GM12874 (cell line): Measurements from ENCODE around the gene DLG2.

Experiments used
- CTCF ChIP-seq: IDR thresholded peaks from 2 replicates; pipeline ENCODE4 v1.5.1; 2011; ENCODE audit warnings: low read depth, mild to moderate bottlenecking, control low read depth, low read length, moderate library complexity; ENCODE audit not compliant: insufficient read depth

DLG2 gene

DNA sequence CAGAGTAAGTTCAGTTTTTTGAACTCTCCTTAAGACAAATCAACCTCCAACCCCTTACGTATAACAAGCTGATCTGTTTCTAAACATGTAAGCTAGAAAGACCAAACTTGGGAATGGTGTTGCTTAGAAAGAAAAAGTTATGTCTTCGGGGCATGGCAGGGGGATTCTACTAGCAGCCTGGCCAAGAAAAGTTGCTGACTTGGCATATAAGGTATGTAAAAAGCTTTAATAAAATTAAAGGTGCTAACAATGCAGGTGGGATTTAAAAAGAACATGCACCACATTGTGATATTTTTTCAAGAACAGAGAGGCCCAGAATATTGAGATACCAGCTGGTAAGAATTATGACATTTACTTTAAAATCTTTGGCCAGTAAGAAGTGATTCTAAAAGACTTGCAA is 1929.6 kb downstream of the DLG2 start:
- TF ChIP-seq CTCF: no peak

DNA sequence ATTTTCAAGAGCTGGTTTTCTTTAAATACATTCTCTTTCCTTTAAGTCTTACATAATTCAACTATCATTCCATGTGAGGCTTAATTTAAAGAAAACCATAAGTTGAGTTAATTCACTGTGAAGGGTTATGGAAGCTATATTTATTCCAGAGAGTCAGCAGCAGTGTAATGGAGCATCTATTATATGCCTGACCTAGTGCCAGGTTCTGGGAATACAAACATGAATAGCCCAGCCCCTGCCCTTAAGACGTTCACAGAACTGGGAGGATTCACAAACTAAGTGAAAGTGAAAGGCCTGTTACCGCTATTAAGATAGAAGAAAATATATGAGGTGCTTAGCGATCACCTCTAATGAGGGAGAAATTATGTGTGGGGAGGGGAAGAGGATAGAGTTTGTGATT is 1932.1 kb downstream of the DLG2 start:
- no peak for TF ChIP-seq CTCF

DNA sequence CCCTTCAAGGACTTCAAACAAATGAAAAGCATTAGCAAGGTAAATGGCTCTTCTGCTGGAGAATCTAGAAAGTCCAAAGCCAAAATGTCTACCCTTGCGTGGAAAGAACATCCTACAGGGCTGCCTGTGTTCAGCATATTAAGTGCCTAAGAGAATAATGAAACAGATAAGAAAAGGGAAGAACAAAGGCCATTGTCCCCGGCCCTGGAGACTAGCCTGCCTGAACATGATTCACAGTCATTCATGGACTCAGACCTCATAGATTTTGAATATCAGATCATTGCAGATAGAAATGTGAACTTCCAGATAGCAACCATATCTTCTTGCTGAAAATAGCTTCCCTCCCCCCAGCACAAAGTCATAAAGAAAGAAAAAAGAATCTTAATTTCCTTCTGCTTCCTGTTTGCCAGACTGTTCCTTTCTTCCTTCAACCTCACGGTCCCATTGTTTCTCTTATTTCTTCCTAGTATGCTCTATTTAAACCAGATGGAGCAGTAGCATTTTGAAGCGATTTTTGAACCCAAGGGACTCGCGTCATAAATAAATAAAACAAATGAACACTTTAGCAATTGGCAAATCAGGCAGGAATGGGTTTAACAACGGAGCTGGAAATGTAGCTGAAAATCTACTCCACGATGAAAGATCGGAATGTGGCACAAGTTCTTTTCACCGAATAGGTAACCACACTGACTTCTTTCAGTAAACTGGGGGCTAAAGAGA is 1932.8 kb downstream of the DLG2 start:
- no peak for TF ChIP-seq CTCF

- TF ChIP-seq CTCF: no peak
Observed at GRCh38 chr11:83693306-83693992, 1933.7 kb downstream of the DLG2 start.

GRCh38 chr11:83692675-83693074 is 1934.5 kb downstream of the DLG2 start:
- TF ChIP-seq CTCF: no peak

- no peak for TF ChIP-seq CTCF
Observed at GRCh38 chr11:83691451-83691950, 1935.6 kb downstream of the DLG2 start.

DNA sequence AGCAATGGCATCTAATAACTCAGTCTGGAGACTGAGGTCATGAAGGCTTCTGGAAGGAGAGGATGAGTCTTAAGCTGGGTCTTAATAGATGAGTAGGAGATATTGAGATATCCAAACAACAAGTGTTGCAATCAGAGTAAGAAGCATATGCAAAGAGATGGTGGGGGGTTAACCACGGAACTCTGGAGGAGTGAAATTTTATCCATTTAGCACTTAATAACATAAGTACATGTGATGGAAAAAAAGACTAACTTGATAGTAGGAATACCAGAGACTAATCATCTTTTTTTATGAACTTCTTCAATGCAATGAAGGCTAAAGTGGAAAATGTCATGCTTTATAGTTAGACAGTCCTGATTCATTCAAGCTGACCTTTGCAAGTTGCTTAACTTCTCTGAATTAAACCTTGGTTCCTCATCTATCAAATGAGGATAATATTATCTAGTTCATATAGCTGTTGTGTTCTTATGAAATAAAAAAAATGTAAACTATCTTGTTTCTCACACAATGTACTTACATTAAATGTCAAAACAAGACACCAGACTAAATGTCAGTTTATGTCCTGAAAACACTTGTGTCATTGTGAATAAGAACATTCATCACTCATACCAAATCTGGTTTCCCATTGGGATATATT is 1937.9 kb downstream of the DLG2 start:
- no peak for TF ChIP-seq CTCF
